Renal cortical epithelial cell (primary cell): ENCODE measurements around the gene TDRD3. TPM values are rescaled to one million over a fixed set of nuclear protein-coding genes. Genes with fewer than 3 reads are reported as not detected.
"Not testable (repeated sequence)": the region's sequence is repeated elsewhere in the genome, so short reads cannot be mapped to it uniquely, and the experiment has no call there.

Experiments used
- DNase-seq: peaks from one replicate; pipeline ENCODE4 v3.0.0-alpha.2; 2011; ENCODE audit warnings: low read depth
- total RNA-seq: library from RNA; depleted of rRNA; stranded (reverse); fragments of >200 nt; gene quantifications from 2 replicates; pipeline ENCODE4 v1.2.3, GENCODE V29; 2014

The TDRD3 gene
- total RNA-seq, 1 donor from 2014 or later: 21.0 TPM

GRCh38 chr13:60398379-60398891, 1.4 kb downstream of the TDRD3 start:
- peak; percentile 20 for DNase-seq

GRCh38 chr13:60398907-60399589, 2.0 kb downstream of the TDRD3 start:
- DNase-seq: peak; percentile 31

GRCh38 chr13:60402022-60402421, 5.0 kb downstream of the TDRD3 start:
- peak; percentile 76 for DNase-seq

GRCh38 chr13:60407095-60407494, 10.1 kb downstream of the TDRD3 start:
- DNase-seq: no peak

- DNase-seq: not testable (repeated sequence)
Observed at GRCh38 chr13:60407852-60408251, 10.8 kb downstream of the TDRD3 start.

GRCh38 chr13:60409574-60410292, 12.7 kb downstream of the TDRD3 start:
- DNase-seq: not testable (repeated sequence)

- DNase-seq: no peak
Observed at GRCh38 chr13:60410299-60410698, 13.3 kb downstream of the TDRD3 start.

GRCh38 chr13:60411464-60411863, 14.4 kb downstream of the TDRD3 start:
- no peak for DNase-seq

- no peak for DNase-seq
Observed at GRCh38 chr13:60411983-60412382, 15.0 kb downstream of the TDRD3 start.

- no peak for DNase-seq
Observed at GRCh38 chr13:60412909-60413616, 16.0 kb downstream of the TDRD3 start.

GRCh38 chr13:60414177-60414576, 17.2 kb downstream of the TDRD3 start:
- DNase-seq: no peak

GRCh38 chr13:60417734-60418133, 20.7 kb downstream of the TDRD3 start:
- no peak for DNase-seq

- DNase-seq: no peak
Observed at GRCh38 chr13:60418954-60419353, 21.9 kb downstream of the TDRD3 start.

GRCh38 chr13:60425332-60425731, 28.3 kb downstream of the TDRD3 start:
- no peak for DNase-seq

- DNase-seq: no peak
Observed at GRCh38 chr13:60426075-60426474, 29.1 kb downstream of the TDRD3 start.

- DNase-seq: no peak
Observed at GRCh38 chr13:60427285-60427684, 30.3 kb downstream of the TDRD3 start.

- DNase-seq: peak; percentile 78
Observed at GRCh38 chr13:60431108-60431700, 34.2 kb downstream of the TDRD3 start.

- DNase-seq: no peak
Observed at GRCh38 chr13:60433505-60433904, 36.5 kb downstream of the TDRD3 start.

- DNase-seq: no peak
Observed at GRCh38 chr13:60435762-60436374, 38.8 kb downstream of the TDRD3 start.

GRCh38 chr13:60439201-60439600, 42.2 kb downstream of the TDRD3 start:
- no peak for DNase-seq

GRCh38 chr13:60441761-60442160, 44.7 kb downstream of the TDRD3 start:
- no peak for DNase-seq
